HG03103 (cell line): ENCODE measurements around the gene NFAT5.
"Not testable (repeated sequence)": the region's sequence is repeated elsewhere in the genome, so short reads cannot be mapped to it uniquely, and the experiment has no call there.

Experiments
- ATAC-seq: cut with Tn5 transposase; IDR thresholded peaks from one replicate; pipeline ENCODE4 v1.9.1; 2021; ENCODE audit warnings: low read depth; ENCODE audit not compliant: unreplicated experiment

NFAT5 gene

DNA sequence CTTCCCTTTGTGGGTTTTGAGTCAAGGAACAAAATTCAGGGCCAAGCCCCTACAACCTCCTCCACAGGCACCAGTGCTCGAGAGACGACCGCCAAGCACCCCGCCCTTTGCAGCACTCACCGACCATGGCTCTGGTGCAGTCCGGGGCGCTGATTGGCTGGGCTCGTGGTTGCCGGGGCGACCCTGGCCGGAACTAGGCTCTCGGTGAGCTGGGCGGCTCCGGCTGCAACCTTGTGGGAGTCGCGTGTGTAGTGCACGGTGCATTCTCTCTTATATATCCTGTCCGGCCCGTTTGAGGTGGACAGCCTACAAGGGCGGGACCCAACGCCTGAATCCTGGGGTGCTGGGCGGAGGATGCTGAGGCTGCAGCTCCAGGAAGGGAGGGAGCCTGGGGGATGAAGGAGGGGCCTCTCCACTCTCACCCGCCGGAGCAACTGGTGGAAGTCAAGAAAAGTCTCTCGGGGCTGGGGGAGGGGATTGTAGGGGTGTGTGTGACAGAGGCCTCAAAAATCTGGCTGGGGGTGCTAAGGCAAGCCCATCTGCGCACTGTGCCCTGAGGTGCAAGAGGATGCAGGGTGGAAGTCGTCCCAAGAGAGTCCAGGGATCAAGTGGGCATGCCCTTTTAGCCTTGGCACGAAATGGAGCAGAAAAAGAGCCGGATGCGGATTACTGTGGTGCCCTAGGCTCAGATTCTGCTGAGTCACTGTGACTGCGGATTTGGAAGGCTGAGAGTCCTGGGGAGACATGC, 160.7 kb downstream of the NFAT5 start, which contains the start of gene NQO1:
NQO1 (minus strand) TSS at position 248 of the 748 bp plus-strand sequence; CDS start at position 127, 121 bp downstream.
- peak; percentile 97 for ATAC-seq

DNA sequence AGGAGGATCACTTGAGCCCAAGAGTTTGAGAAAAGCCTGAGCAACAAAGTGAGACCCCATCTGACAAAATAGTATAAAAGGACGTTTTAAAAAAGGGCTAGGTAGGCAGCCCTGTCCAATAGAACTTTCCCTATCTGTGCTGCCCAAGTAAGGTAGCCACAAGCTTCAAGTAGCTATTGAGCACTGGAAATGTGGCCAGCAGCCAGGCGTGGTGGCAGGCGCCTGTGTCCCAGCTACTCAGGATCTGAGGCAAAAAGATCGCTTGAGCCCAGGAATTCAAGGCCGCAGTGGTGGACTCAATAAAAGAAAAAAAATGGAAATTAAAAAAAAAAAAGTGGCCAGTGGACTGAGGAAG, 162.1 kb downstream of the NFAT5 start:
- no peak for ATAC-seq

DNA sequence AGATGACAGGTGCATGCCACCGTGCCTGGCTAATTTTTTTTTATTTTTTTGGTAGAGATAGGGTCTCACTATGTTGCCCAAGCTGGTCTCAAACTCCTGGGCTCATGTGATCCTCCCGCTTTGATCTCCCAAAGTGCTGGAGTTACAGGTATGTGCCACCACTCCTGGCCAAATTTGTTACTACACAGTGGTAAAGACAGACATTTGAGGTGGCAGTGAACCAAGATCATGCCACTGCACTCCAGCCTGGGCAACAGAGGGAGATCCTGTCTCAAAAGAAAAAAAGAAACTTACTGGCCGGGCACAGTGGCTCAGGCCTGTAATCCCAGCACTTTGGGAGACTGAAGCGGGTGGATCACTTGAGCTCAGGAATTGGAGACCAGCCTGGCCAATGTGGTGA, 163.3 kb downstream of the NFAT5 start:
- ATAC-seq: not testable (repeated sequence)

DNA sequence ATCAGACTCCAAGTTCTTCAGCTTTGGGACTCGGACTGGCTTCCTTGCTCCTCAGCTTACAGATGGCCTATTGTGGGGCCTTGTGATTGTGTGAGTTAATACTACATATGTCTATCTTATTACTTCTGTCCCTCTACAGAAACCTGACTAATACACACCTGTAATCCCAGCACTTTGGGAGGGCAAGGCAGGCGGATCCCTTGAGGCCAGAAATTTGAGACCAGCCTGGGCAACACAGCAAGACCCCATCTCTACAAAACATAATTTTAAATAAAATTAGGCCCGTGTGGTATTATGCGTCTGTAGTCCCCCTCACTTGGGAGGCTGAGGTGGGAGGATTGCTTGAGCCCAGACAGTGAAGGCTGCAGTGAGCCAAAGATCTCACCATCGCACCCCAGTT, 165.5 kb downstream of the NFAT5 start:
- not testable (repeated sequence) for ATAC-seq

DNA sequence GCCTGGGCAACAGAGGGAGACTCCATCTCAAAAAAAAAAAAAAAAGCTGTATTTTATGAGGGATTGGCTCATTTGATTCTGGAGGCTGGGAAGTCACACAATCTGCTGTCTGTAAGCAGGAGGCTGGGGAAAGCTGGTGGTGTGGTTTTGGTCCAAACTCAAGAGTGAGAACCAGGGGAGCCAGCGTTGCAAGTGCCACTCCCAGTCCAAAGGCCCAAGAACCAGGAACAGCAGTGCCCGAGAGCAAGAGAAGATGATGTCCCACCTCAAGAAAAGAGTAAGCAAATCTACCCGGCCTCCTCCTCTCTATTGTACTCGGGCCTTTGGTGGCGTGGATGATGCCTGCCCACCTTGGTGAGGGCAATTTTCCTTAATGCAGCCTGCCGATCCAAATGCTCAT, 166.3 kb downstream of the NFAT5 start:
- no peak for ATAC-seq

DNA sequence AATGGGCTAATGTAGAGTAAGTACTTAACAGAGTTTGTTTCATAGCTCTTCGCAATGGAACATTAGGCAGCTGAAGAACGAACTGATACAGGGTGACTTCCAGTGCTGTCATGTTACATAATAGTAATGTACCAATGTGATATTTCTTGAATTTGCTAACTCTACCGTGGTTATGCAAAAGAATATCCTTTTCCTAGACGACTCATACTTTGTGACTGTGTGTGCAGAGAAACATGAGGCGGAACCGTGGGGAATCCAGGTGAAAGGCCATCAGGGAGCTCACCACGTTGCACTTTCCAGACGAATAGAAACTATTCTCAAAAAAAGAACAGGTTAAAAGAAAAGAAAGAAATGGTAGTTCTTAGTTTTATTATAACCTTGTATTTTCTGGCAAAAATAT, 175.8 kb downstream of the NFAT5 start:
- ATAC-seq: no peak

DNA sequence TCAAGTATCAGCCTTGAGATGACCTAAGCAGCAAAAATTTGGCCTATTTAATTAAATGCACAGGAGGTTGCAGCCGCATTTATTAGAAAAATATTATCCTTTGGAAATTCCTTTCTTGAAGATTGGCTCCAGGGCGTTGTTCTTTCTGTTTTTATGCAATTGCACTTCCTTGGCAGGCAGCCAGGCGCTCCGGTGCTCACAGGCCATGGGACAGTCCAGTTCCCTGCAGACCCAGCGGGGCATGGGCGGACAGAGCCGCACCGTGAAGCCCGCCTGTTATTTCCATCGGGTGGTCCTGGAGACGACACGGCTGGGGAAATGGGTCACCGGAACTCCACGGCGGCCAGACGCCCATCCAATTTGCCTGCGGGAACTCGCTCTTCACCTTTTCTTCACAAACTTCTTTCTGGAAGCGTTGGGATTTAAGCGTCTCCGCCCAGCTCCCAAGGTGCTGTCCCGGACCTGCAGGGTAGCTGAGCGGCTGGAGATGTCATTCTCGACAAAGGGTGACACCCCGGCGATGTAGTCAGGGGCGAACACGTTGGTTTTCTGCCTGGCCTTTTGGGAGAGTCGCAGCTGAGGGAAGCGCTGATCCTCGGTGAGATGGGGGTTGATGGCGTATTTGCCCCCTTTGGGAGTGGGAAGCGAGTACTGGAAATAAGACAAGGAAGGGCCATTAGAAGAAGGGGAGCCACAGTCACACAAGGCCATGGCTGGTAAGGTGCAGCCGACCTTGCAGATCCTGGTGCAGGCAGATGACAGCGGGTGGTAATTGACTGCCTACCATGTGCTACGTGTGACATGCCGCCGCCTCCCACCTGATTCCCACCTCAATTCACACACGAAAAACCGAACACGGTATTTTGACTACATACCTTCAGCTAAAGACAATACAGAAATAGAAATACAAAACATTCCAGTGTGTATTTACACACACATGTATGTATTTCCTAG, 176.5 kb downstream of the NFAT5 start:
- no peak for ATAC-seq

DNA sequence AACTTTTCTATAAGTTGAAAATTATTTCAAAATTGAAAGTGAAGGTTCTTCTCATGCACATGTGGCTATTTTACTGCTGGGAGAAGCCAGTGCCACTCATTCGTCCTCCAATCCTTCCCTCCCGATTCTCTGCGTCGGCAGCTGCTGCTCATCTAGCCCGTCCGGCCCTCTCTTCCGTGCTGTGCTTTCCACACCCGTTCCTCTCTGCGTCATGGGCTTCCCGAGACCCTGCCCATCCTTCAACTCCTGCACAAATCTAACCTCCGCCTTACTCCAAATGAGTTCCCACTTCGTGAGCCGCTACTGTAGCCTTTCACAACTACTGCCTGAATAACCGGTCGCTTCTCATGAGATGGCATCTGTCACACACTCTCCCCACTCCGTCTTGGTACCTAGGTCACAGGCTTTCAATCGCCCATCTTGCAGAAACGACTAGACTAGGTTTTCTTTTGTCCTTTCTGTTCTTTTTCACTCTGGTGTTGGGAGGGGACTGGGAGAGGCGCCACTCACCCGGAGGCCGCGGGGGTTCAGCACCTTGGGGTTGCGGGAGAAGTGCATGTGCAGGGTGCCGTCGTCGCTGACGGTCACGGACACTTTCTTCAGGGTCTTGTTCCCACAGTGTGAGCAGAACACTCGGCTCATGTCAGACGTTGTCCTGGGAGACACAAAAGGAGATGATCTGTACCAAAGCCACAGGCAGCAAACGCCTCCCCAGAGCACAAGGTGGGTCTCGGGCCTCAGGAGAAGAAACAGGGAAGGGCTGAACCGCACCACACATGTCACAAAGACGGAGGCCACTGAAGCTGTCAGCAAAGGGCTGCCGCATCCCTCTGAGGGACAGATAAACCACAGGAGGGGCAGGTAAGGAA, 178.8 kb downstream of the NFAT5 start:
- no peak for ATAC-seq

DNA sequence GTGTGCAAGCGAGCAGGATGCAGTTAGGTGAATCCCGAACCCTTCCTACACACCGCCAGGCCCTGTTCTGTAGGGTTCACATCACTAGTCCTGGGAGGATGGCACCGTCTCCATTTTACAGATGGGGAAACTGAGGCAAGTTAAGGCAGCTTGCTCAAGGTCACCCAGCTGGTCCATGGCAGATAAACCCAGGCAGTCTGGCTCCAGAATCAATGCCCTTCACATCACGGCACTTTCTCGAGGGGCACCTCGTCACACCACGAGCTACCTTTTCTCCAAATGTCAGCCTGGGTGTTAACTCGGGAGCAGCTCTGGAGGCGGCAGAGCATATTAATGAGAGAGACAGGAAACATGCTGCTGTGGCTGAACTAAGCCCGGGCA, 179.5 kb downstream of the NFAT5 start:
- no peak for ATAC-seq

DNA sequence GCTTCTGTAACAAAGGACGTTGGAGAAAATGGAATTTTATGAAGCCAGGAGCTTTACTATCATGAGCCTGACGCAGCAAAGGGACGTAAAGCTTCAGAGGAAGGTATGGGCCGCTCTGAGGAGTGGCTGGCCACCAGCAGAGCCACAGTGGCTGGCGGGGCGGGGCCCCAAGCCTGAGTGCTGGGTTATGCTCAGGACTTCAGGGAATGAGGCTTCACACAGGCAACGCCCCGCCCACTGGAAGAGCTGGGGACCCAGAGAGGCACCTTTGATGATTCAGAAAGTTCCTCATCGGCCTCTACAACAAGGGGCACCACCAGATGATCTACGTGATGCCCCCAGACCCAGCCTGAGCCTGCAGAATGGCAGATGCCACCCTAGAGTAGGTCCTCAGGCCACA, 180.2 kb downstream of the NFAT5 start:
- no peak for ATAC-seq

DNA sequence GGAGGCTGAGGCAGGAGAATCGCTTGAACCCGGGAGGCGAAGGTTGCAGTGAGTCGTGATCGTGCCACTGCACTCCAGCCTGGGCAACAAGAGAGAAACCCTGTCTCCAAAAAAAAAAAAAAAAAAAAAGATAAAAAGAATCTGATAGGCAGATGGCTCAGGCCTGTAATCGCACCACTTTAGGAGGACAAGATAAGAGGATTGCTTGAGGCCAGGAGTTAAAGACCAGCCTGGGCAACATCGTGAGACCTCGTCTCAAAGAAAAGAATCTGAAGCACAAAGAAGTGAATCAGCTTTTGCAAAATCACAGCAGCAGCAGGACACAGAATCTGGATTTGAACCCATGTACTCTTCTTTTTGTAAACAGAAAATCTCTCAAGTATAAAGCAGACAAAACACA, 181.3 kb downstream of the NFAT5 start:
- no peak for ATAC-seq

DNA sequence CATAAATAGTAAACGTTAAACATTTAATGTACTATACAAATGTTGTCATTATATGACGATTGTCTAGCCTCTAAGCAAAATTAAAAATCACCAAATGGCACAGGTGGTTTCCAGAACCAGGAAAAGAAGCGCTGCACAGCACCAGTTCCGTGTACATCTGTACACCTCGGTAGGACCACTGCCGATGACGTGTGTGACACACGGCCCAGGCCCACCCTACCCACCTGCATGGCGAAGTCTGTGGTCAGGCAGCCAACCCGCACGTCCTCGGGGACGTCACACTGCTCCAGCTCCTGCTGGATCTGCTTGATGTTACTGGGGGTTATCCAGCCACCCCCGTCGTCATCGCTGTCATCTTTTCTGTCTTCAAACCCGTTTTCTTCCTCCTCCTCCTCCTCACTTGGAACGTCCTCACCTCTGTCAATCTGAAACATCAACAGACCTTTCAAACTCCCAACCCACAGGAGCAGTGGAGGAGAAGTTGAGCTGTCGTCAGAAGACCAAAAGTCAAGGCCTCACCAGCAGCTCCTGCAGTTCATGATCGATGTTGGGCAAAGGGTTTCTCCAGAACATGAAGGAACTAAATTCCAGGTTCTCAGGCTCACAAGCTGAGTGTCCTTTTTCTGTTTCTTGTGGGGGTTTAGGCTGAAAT, 183.1 kb downstream of the NFAT5 start:
- no peak for ATAC-seq

DNA sequence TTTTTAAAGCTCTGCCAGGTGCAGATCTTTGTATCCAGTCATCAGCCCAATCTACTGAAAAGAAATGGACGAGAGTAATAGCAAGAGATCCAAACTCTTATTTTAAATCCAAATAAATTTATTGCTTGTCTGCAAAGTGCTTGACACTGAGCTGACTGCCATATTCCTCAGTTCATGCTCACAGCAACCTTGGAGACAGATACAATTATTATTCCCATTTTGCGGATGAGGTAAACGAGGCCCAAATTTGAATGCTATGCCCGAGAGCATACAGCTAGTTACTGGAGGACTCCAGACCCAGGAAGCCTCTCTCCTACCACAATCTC, 188.3 kb downstream of the NFAT5 start:
- ATAC-seq: no peak
